Panc1 (cell line): Measurements from ENCODE around the gene LRFN2. TPM values are rescaled to one million over a fixed set of nuclear protein-coding genes. Genes with fewer than 3 reads are reported as not detected.
A peak's percentile ranks its signal among the peaks of the same experiment; 100 is the strongest.

Source experiments
- ATAC-seq: fragments of 200-7000 bp; cut with Tn5 transposase; 2 replicates; pipeline ENCODE4 v1.9.1; 2020; ENCODE audit warnings: mild to moderate bottlenecking, moderate library complexity
- BruUV-seq: library from RNA; stranded (reverse); fragments of 400-500 nt; replicated peaks from 2 replicates; lab custom pipeline; 2021; lab: Mats Ljungman, UMichigan
- CTCF ChIA-PET: fragments of 300-600 bp; sonication (Branson Sonifier 250); formaldehyde crosslinking; loops from one replicate; lab custom pipeline; 2022; ENCODE audit warnings: antibody characterized with exemption; lab: Charles Lee
- POLR2A ChIA-PET: fragments of 300-600 bp; sonication (Branson Sonifier 250); formaldehyde crosslinking; loops from one replicate; lab custom pipeline; 2022; ENCODE audit warnings: antibody characterized with exemption; lab: Charles Lee
- DNase-seq: peaks from one replicate; pipeline ENCODE4 v3.0.0-alpha.2; 2010; ENCODE audit warnings: low read depth, low spot score
- H3K27ac ChIP-seq: 2 replicates; pipeline ENCODE4 v1.5.1; 2011; ENCODE audit warnings: mild to moderate bottlenecking, low read length, inconsistent platforms
- H3K27me3 ChIP-seq: fragments of 200-500 bp; sonication (Bioruptor generic); 2 replicates; pipeline ENCODE4 v1.6.0; 2014; ENCODE audit warnings: low read length, inconsistent platforms; ENCODE audit not compliant: control insufficient read depth, insufficient read depth
- H3K36me3 ChIP-seq: fragments of 200-500 bp; sonication (Bioruptor generic); 2 replicates; pipeline ENCODE4 v1.5.1; 2014; ENCODE audit warnings: inconsistent platforms, mild to moderate bottlenecking, low read length, moderate library complexity; ENCODE audit not compliant: control insufficient read depth, insufficient read depth
- H3K4me1 ChIP-seq: 2 replicates; pipeline ENCODE4 v1.5.1; 2011; ENCODE audit warnings: inconsistent platforms, mild to moderate bottlenecking, low read length, moderate library complexity; ENCODE audit not compliant: control insufficient read depth, insufficient read depth
- H3K4me3 ChIP-seq, 2 experiments: 2 replicates each; pipeline ENCODE4 v1.5.1; 2011 to 2012; ENCODE audit warnings: low read depth in 2 of 2, low read length in 2 of 2, mild to moderate bottlenecking in 2 of 2, inconsistent platforms in 1 of 2, moderate library complexity in 1 of 2
- H3K9me3 ChIP-seq: fragments of 200-500 bp; sonication (Bioruptor generic); 2 replicates; pipeline ENCODE4 v1.5.1; 2014; ENCODE audit warnings: low read depth, mild to moderate bottlenecking, inconsistent platforms, low read length, moderate library complexity; ENCODE audit not compliant: control insufficient read depth, insufficient read depth
- POLR2AphosphoS5 ChIP-seq: IDR thresholded peaks from 2 replicates; pipeline ENCODE4 v1.6.1; 2012; ENCODE audit warnings: mild to moderate bottlenecking, low read depth, low read length, moderate library complexity
- SIN3A ChIP-seq: IDR thresholded peaks from 2 replicates; pipeline ENCODE4 v1.6.1; 2012; ENCODE audit warnings: low read depth, mild to moderate bottlenecking, low read length, moderate library complexity, borderline replicate concordance; ENCODE audit not compliant: insufficient read depth
- TCF7L2 ChIP-seq: IDR thresholded peaks from 2 replicates; pipeline ENCODE4 v1.6.1; 2011; ENCODE audit warnings: mild to moderate bottlenecking, low read depth, low read length, inconsistent platforms
- in situ Hi-C: cut with HindIII; loops from 2 replicates; pipeline ENCODE4 v1.10.0; 2016; ENCODE audit warnings: low sequenced_read_pairs, low pct_unique_long_range_greater_than_20kb
- intact Hi-C: fragments of 100-400 bp; cut with micrococcal nuclease; formaldehyde crosslinking; loops from one replicate; pipeline ENCODE4 v1.10.0; 2022; ENCODE audit not compliant: unreplicated experiment
- total RNA-seq: library from RNA; stranded (reverse); gene quantifications from one replicate; pipeline ENCODE4 v1.2.1, GENCODE V29; 2021; ENCODE audit not compliant: unreplicated experiment
- TF ChIP-seq, protein P1 (sequence below): fragments of 450-650 bp; IDR thresholded peaks from 2 replicates; pipeline ENCODE4 v1.5.1; 2017; ENCODE audit warnings: mild to moderate bottlenecking
- TF ChIP-seq, protein P2 (sequence below), 2 experiments: IDR thresholded peaks; 2 replicates each; pipeline ENCODE4 v1.6.1; 2011 to 2012; ENCODE audit warnings: low read depth in 2 of 2, control low read depth in 1 of 2, low read length in 1 of 2, mild to moderate bottlenecking in 1 of 2, moderate library complexity in 1 of 2; ENCODE audit not compliant: insufficient read depth in 1 of 2

The LRFN2 gene
- total RNA-seq, 1 experiment from 2014 or later = 0.05 TPM

DNA sequence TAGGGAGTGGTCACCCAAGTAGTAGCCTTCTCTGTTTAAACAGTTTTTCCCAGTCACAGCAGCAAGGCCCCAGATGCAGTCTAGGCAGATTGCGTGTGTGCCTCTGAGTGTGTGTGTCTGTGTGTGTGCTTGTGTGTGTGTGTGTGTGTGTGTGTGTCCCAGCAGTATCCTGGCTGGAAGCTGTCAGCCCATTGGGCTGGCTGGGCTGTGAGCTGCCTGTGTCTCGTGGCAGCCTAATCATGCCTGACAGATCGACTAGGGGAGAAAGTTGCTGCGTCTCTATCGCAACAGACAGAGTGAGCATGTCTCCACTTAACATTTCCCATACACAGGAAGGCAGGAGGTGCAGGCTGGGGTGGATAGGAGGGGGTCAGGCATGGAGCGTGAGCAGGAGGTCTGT, 42.9 kb upstream of the LRFN2 start:
- POLR2A ChIA-PET = interaction anchor here (0.6 to 0.7 kb wide), 2 partner anchors 218 to 222 kb away, joined by 3 to 4 read pairs; no protein-coding TSS in a partner anchor
- TF ChIP-seq TCF7L2 (no peak), POLR2AphosphoS5 (no peak), SIN3A (no peak)
- TF ChIP-seq, protein P1, sequence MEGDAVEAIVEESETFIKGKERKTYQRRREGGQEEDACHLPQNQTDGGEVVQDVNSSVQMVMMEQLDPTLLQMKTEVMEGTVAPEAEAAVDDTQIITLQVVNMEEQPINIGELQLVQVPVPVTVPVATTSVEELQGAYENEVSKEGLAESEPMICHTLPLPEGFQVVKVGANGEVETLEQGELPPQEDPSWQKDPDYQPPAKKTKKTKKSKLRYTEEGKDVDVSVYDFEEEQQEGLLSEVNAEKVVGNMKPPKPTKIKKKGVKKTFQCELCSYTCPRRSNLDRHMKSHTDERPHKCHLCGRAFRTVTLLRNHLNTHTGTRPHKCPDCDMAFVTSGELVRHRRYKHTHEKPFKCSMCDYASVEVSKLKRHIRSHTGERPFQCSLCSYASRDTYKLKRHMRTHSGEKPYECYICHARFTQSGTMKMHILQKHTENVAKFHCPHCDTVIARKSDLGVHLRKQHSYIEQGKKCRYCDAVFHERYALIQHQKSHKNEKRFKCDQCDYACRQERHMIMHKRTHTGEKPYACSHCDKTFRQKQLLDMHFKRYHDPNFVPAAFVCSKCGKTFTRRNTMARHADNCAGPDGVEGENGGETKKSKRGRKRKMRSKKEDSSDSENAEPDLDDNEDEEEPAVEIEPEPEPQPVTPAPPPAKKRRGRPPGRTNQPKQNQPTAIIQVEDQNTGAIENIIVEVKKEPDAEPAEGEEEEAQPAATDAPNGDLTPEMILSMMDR = no peak
- TF ChIP-seq, protein P2, sequence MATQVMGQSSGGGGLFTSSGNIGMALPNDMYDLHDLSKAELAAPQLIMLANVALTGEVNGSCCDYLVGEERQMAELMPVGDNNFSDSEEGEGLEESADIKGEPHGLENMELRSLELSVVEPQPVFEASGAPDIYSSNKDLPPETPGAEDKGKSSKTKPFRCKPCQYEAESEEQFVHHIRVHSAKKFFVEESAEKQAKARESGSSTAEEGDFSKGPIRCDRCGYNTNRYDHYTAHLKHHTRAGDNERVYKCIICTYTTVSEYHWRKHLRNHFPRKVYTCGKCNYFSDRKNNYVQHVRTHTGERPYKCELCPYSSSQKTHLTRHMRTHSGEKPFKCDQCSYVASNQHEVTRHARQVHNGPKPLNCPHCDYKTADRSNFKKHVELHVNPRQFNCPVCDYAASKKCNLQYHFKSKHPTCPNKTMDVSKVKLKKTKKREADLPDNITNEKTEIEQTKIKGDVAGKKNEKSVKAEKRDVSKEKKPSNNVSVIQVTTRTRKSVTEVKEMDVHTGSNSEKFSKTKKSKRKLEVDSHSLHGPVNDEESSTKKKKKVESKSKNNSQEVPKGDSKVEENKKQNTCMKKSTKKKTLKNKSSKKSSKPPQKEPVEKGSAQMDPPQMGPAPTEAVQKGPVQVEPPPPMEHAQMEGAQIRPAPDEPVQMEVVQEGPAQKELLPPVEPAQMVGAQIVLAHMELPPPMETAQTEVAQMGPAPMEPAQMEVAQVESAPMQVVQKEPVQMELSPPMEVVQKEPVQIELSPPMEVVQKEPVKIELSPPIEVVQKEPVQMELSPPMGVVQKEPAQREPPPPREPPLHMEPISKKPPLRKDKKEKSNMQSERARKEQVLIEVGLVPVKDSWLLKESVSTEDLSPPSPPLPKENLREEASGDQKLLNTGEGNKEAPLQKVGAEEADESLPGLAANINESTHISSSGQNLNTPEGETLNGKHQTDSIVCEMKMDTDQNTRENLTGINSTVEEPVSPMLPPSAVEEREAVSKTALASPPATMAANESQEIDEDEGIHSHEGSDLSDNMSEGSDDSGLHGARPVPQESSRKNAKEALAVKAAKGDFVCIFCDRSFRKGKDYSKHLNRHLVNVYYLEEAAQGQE (IDR thresholded peaks at IDR 0.05; ENCODE audit: insufficient read depth in 1 of 2, low read depth in 2 of 2, low read length in 1 of 2) = no peak
- CTCF ChIA-PET = no interaction called here
- no TSS peak for BruUV-seq
- H3K9me3 ChIP-seq = no peaks in the 10 kb centered on the region
- no peaks in the 10 kb centered on the region for H3K4me1 ChIP-seq
- H3K4me3 ChIP-seq = no peak overlapping the region
- no peak for DNase-seq
- ATAC-seq = peak; percentile 21; the same call in 1 of the 2 replicates
- intact Hi-C loops = no loop called here
- H3K36me3 ChIP-seq = no peaks in the 10 kb centered on the region
- in situ Hi-C loops = no loop called here
- H3K27me3 ChIP-seq = peaks cover 2% of the 10 kb centered on the region; the same call in 1 of the 2 replicates
- no peak overlapping the region for H3K27ac ChIP-seq

DNA sequence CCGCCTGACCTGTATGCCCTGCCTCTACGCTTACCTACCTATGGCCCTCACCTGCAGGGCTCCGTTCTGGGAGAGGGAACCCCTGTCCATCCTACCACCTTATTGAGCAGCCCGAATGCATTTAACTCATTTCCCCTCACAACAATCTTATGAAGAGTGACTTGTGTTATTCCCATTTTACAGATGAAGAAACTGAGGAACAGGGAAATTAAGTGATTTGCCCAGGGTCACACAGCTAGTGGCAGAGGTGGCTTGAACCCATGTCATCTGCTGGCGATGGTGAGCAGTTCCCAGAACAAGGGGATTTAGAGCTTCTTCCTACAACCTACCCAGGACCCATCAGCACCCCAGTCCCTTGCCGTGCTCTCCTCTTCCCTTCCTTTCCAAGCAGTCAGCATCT, 42.3 kb upstream of the LRFN2 start:
- TF ChIP-seq TCF7L2 (no peak), SIN3A (no peak)
- TF ChIP-seq, protein P2 (IDR thresholded peaks at IDR 0.05; ENCODE audit: insufficient read depth in 1 of 2, low read depth in 2 of 2, low read length in 1 of 2) = no peak
- TF ChIP-seq, protein P1 = no peak
- BruUV-seq = no TSS peak
- intact Hi-C loops (no loop called here), in situ Hi-C loops (no loop called here)
- ChIA-PET POLR2A (no interaction called here), CTCF (interaction anchor here (0.6 kb wide), 1 partner anchor 182 kb away, joined by 4 read pairs; no protein-coding TSS in a partner anchor)
- Histone ChIP-seq H3K9me3 (no peaks in the 10 kb centered on the region), H3K27ac (no peak overlapping the region), H3K4me1 (no peaks in the 10 kb centered on the region), H3K27me3 (peaks cover 2% of the 10 kb centered on the region; the same call in 1 of the 2 replicates), H3K4me3 (no peak overlapping the region), H3K36me3 (no peaks in the 10 kb centered on the region)
- ATAC-seq = no peak
- no peak for DNase-seq
